SH-SY5Y (cell line): Measurements from ENCODE around the gene ARHGAP8.

Experiments used
- GATA2 ChIP-seq: IDR thresholded peaks from 2 replicates; pipeline ENCODE4 v1.6.1; 2011; ENCODE audit warnings: mild to moderate bottlenecking, low read depth, low read length
- GATA3 ChIP-seq: IDR thresholded peaks from 2 replicates; pipeline ENCODE4 v1.6.1; 2011; ENCODE audit warnings: low read depth, mild to moderate bottlenecking, low read length, moderate library complexity

- TF ChIP-seq GATA3 (no peak), GATA2 (no peak)
Measured at GRCh38 chr22:44882226-44882905, 130.0 kb downstream of the ARHGAP8 start.
